Cortex of kidney (tissue), 1 donor: ENCODE results near the gene TRIM73.
"Not testable (repeated sequence)": the region's sequence is repeated elsewhere in the genome, so short reads cannot be mapped to it uniquely, and the experiment has no call there.

Source experiments
- DNase-seq: peaks from one replicate; lab custom pipeline; 2025; lab: John Stamatoyannopoulos, UW

Gene TRIM73

GRCh38 chr7:75395329-75395728 is at the start of gene TRIM73:
TSS of gene TRIM73 (plus strand) at chr7:75395629. CDS start at chr7:75398934, 3,305 bp downstream.
- DNase-seq, result not testable (repeated sequence)

DNA sequence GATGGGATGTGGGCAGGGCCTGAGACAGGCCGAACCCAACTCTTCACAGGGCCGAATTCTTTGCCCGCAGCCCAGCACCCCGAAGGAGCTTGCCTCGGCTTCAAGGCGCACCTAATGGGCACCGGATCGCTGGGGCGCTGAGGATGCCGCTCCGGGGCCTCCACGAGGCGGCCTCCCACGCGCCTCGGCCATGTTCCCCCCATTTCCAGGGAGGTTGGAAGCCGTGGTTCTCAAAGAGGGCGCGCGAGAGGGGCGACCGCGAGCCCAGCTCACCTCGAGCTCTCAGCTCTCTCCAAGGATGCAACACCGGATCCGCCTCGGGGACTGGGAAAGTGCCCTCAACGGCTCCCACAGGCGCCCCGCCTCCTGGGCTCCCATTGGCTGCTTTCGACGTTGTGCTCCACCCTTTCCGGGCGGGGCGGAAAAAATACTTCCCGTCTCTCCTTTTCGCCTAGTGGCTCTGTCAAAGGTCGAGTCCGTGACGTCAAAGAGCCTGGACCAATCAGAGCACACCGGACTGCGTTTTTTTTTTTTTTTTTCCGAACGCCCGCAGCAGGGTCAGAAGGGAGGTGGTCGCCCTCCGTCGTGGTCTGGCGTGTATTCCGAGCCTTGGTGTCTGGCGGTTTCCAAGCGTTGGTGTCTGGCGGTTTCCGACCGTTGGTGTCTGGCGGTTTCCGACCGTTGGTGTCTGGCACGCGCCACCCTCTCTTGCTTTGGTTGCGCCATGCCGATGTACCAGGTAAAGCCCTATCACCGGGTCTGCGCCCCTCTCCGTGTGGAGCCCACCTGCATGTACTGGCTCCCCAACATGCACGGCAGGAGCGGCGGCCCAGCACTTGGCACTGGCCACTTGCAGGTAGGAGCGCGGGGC is 36.5 kb upstream of the TRIM73 start:
- not testable (repeated sequence) for DNase-seq

DNA sequence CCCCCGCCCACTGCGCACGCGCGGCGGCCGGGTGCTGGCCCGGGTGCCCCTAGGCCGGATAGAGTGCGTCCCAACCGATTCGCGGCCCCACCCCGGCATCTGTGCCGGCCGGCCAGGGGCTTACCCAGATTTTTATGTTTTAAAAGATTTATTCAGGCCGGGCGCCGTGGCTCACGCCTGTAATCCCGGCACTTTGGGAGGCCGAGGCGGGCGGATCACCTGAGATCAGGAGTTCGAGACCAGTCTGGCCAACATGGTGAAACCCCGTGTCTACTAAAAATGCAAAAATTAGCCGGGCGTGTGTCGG is 35.9 kb upstream of the TRIM73 start:
- not testable (repeated sequence) for DNase-seq

- not testable (repeated sequence) for DNase-seq
Observed at GRCh38 chr7:75364079-75364478, 31.4 kb upstream of the TRIM73 start.

DNA sequence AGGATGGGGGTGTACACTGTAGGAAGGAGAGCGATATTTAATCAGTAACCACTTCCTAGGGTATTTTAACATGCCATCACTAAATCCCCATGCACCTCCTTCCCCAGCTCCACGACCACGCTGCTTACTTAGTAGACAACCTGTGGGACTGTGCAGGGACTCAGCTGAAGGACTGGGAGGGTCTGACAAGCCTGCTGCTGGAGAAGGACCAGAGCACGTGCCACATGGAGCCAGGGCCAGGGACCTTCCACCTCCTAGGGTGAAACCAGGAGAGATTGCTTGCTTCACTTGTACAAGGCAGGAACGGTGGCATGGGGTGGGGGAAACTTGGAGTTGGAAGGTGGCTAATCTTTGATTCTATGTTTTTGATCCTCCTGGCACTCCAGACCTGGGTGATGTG is 28.8 kb upstream of the TRIM73 start:
- not testable (repeated sequence) for DNase-seq

GRCh38 chr7:75367313-75367712 is 28.1 kb upstream of the TRIM73 start:
- not testable (repeated sequence) for DNase-seq

DNA sequence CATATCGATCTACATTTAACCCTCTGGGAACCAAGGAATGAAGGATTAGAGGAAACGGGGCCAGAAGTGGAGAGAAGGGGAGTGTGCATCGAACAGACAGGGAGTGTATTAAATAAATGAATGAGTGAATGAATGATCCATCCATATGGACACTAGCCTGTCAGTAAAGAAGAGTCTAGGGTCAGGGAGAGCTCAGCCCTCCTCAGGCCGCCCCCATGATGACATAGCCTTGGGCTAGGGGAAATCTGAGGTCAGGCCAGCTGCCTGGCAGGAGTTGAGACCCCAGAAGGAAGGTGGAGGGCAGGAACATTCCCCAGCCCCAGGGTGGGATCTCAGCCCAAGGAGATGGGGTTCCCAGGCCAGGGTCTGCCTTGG is 21.3 kb upstream of the TRIM73 start:
- DNase-seq, result not testable (repeated sequence)

DNA sequence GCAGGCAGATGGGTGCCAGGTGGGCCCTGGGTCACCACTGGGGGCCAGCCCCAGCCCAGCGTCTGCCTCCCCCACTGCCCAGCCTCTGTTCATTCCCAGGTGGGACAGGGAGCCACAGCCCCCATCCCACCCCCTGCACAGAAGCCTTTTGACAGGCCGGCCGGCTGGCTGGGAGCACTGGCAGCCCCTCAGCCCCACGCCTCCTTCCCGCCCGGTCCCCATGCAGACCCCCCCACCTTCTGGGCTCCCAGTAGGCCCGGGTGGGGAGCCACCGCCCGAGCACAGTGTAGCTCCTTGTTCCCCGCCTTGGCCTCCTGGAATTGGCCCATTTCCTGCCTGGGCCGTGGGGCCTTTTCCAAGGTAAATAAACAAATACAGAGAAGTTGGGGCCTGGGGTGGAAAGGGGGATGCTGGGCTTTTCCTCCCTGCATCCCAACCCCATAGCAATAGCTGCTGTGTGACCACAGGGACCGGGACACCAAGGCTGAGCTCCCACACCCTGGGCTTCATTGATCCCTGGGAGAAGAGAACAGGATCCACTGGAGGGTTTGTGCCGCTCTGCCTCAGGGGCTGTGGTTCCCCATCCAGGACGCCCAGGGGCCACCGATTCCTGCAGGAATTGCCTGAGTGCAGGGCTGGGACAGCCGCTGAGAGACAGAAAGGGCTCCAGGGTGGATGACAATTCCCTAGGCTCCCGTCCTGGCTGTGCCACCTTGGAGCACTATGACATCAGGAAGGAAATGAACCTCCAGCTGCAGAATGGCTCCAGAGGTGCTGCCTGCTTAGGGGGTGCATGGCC is 20.7 kb upstream of the TRIM73 start:
- DNase-seq, result not testable (repeated sequence)

DNA sequence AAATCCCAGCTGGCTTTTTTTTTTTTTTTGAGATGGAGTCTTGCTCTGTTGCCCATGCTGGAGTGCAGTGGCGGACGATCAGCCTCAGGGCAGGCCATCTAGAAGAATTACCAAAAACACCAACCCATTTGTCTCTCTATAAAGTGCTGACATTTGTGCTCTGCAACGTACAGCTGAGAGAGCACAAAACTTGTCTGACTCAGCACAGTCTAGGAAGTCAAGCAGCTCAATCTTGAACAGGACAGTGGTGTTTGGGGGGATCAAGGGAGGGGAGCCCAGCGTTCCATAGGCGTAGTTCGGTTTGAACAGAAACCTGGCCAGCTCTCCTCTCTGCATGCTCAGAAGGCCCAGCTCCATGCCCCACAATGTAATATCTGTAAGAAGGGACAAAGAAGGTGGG is 2.2 kb upstream of the TRIM73 start:
- DNase-seq, result not testable (repeated sequence)

GRCh38 chr7:75397865-75398264 is 2.4 kb downstream of the TRIM73 start:
- not testable (repeated sequence) for DNase-seq

DNA sequence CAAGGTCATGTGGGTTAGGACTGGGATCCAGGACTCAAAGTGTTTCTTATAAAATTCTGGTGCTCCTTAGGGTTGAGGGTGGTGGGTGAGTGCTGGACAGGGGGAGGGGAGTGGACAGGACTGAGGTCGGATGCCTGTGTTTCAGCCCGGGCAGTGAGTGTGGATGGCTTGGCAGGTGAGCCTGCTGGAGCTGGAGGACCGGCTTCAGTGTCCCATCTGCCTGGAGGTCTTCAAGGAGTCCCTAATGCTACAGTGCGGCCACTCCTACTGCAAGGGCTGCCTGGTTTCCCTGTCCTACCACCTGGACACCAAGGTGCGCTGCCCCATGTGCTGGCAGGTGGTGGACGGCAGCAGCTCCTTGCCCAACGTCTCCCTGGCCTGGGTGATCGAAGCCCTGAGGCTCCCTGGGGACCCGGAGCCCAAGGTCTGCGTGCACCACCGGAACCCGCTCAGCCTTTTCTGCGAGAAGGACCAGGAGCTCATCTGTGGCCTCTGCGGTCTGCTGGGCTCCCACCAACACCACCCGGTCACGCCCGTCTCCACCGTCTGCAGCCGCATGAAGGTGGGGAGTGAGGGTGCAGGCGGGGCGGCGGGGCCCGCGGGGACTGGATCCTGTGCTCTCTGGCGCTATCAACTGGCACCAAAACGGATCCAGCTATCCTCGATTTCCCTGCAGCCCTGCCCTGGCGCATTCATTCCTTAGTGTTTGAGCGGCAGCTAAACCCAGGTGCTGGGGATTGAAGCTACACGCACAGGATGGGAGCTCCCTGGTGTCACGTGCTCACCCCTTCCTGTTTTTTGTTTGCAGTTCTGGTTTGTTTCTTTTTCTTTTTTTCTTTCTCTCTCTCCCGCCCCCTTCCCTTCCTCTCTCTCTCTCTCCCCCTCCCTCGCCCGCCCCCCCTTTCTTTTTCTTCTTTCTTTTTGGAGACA is 3.6 kb downstream of the TRIM73 start:
- not testable (repeated sequence) for DNase-seq

DNA sequence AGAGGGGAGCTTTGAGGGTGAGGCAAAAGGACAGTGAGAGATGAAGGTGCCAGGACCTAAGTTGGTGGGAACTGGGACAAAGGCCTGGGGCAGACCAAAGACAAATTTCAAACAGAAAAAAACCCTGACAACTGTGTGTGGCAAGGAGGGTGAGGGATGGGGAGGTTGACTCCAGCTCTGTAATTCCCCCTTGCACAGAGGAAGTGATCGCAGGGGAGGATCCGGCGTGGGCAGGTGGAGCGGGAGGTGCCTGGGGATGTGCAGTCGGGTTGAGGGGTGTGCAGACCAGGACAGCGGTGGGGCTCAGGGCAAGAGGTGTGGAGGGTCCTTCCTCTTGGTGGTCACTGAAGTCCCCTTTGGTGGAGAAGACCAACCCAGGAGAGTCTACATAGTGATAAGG is 5.1 kb downstream of the TRIM73 start:
- not testable (repeated sequence) for DNase-seq

DNA sequence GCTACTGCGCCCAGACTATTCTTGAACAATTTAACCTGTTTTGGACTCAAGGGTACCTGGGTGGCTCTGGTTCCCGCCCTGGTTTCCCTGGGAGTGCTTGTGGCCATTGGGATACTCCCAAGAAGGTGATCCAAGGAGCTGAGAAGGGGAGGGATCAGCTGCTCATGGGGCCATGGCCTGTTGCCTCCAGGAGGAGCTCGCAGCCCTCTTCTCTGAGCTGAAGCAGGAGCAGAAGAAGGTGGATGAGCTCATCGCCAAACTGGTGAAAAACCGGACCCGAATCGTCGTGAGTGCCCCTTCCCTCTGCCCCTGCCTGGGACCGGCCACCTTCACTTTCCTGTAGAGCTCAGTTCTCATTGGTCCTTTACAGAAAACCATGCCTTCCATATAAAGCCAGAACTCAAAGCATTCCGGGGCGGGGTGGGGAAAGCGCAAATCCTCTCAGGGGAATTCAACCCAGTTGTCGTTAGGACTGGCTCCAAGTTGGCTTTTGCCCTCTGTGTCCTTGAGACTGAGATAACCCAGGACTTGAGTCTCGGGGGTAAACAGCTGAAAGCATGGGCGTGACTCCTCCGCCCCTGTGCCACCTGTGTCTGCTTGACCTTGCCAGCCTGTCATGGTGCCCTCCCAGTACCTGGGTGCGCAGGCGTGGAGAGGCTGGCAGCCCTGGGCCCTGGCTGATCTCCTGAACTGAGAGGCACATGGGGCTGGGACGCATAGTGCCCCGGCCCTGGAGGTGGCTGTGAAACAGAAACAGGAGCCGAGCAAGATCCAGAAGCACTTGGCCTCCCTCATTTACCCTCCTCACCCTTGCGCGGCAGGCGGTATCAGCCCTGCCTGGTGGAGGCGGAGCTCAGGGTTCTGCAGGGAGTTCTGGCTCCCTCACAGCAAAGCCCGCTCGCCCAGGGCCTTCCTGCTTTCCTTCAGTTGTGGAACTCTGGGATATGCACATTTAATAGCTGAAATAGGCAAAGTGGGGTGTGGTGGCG is 8.3 kb downstream of the TRIM73 start:
- DNase-seq, result not testable (repeated sequence)

GRCh38 chr7:75404663-75405062 is 9.2 kb downstream of the TRIM73 start:
- not testable (repeated sequence) for DNase-seq

GRCh38 chr7:75409880-75410822 is 14.7 kb downstream of the TRIM73 start:
- DNase-seq, result not testable (repeated sequence)

DNA sequence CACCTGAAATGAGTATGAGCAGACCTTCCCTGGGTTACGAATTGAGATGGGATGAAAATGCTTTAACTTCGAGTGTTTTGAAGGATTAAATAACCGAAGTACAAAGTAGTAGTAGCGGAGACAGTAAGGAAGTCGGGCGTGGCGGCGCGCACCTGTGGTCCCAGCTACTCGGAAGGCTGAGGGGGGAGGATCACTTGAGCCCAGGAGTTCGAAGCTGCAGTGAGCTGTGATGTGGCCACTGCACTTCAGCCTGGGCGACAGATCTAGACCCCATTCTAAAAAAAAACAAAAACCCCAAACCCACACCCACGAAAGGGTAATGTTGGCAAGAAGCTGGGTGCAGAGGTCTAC is 15.4 kb downstream of the TRIM73 start:
- not testable (repeated sequence) for DNase-seq

DNA sequence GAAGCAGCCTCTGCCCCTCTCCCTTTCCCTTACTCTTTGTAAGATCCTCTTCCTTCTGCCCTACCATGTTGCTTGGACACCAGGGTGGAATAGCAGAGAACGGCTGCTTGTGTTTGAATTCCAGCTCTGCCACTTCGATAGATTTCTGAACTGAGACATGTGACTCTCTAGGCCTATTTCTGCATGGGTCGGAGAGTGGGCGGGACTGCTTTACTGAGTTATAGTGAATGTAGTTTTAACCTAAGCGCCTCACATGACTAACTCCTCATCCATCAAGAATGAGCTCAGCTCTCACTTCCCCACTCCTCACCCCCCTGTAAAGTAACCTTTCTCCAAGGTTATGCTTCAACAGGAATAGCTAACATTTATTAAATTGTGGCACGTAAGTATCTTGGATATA is 18.8 kb downstream of the TRIM73 start:
- DNase-seq, result not testable (repeated sequence)

DNA sequence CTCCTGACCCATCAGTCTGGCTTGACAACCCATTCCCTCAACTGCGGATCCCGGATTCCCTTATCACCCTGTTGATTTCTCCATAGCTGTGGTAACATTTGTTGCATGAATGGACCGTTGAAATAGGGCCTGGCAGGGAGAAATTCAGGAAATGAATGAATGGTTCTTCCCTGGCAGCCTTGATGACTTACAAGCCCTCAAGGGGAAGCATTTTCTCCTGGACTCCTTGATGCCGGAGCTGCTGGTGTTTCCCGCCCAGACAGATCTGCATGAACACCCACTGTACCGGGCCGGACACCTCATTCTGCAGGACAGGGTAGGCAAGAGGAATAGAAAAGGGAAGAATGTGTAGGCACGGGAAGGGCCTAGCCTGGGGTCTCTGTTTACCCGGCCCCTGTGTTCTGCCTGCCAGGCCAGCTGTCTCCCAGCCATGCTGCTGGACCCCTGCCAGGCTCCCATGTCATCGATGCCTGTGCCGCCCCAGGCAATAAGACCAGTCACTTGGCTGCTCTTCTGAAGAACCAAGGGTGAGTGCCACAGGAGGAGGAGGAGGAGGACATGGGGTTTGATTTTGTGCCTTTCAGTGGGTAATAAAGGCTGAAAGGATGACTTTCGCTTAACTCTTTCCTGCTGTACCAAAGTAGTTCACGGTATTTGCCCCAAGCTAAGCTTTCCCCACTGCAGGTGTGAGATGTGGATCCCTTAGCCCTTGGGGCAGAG is 19.4 kb downstream of the TRIM73 start:
- not testable (repeated sequence) for DNase-seq

DNA sequence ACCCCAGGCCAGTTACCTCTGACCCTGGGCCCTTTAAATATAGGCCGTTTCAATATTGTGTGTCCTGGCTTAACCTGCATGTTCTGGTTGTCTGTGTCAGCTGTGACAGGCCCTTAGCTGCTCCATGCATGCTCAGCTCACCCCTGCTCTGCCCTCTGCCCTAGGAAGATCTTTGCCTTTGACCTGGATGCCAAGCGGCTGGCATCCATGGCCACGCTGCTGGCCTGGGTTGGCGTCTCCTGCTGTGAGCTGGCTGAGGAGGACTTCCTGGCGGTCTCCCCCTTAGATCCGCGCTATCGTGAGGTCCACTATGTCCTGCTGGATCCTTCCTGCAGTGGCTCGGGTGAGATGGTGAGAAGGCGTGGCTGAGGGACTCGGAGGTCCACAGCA is 20.0 kb downstream of the TRIM73 start:
- DNase-seq, result not testable (repeated sequence)
